GM12891 (cell line): ENCODE data around the gene PPIP5K2.

Source experiments
- POLR2A ChIP-seq: IDR thresholded peaks from 2 replicates; pipeline ENCODE4 v1.6.1; 2011; ENCODE audit warnings: low read depth, low read length, control low read depth
- POLR2AphosphoS5 ChIP-seq: IDR thresholded peaks from 2 replicates; pipeline ENCODE4 v1.6.1; 2011; ENCODE audit warnings: low read depth, low read length, control low read depth
- SPI1 ChIP-seq: IDR thresholded peaks from 2 replicates; pipeline ENCODE4 v1.6.1; 2011; ENCODE audit warnings: low read depth, low read length, control low read depth
- TAF1 ChIP-seq: IDR thresholded peaks from 2 replicates; pipeline ENCODE4 v1.6.1; 2011; ENCODE audit warnings: low read depth, low read length, control low read depth

GRCh38 chr5:103178167-103178566 lies 58.1 kb downstream of the PPIP5K2 start:
- no peak for TF ChIP-seq TAF1
- no peak for TF ChIP-seq SPI1
- TF ChIP-seq POLR2A: no peak
- TF ChIP-seq POLR2AphosphoS5: no peak
